ENCODE data around the gene ZC3H14. TPM values are rescaled to one million over a fixed set of nuclear protein-coding genes. Genes with fewer than 3 reads are reported as not detected.

Gene ZC3H14
- total RNA-seq, result 10 to 100 TPM; 34.0 to 49.5 (median 42.4) TPM

- Histone ChIP-seq H3K4me3 (peak within 1 kb of the TSS; percentile 80 to 95 (median 87)), H3K27ac (peak within 1 kb of the TSS; percentile 82 to 89 (median 88)), H3K36me3 (peaks cover 0 to 5% of the 10 kb centered on the region in 2 donors), H3K9me3 (no peaks in the 10 kb centered on the region), H3K4me1 (peaks cover 14 to 17% of the 10 kb centered on the region in 2 donors), H3K27me3 (no peaks in the 10 kb centered on the region)
- intact Hi-C loops (cut with DNase I; ENCODE audit: low total_unique reads), result no loop called here
- in situ Hi-C loops (cut with MboI; ENCODE audit: low sequenced_read_pairs in 4 of 4), result loop anchor here in 1 of 4 donors (25.0 kb wide), 1 partner anchor 1824 kb away; the partner anchor contains the start of gene CALM1
- no peak for TF ChIP-seq CTCF (IDR thresholded peaks at IDR 0.05 in 4 of 5, conservative IDR thresholded peaks at IDR 0.05 in 1 of 5)
- peak; percentile 69 to 70 for TF ChIP-seq POLR2A (IDR thresholded peaks at IDR 0.05)
- ATAC-seq (peak; percentile 95 to 96), DNase-seq (peak; percentile 54 to 73)
Observed at GRCh38 chr14:88562831-88563686, at the start of gene ZC3H14. Gene ZC3H14 (plus strand): TSS chr14:88563037. CDS start chr14:88563134, 97 bp downstream.

- intact Hi-C loops (cut with DNase I; ENCODE audit: low total_unique reads), result no loop called here
- no peak for ATAC-seq
Observed at GRCh38 chr14:88515499-88516221, 47.2 kb upstream of the ZC3H14 start.

GRCh38 chr14:88516861-88517357 is 45.9 kb upstream of the ZC3H14 start:
- Histone ChIP-seq H3K27me3 (no peaks in the 10 kb centered on the region), H3K4me1 (no peaks in the 10 kb centered on the region), H3K27ac (no peak overlapping the region), H3K36me3 (no peaks in the 10 kb centered on the region), H3K4me3 (no peak overlapping the region), H3K9me3 (no peaks in the 10 kb centered on the region)
- in situ Hi-C loops (cut with MboI; ENCODE audit: low sequenced_read_pairs in 4 of 4), result no loop called here
- DNase-seq (no peak), ATAC-seq (no peak)
- intact Hi-C loops (cut with DNase I; ENCODE audit: low total_unique reads), result no loop called here
- TF ChIP-seq CTCF (IDR thresholded peaks at IDR 0.05 in 4 of 5, conservative IDR thresholded peaks at IDR 0.05 in 1 of 5), result no peak
- no peak for TF ChIP-seq POLR2A (IDR thresholded peaks at IDR 0.05)

More at GRCh38 chr14:88515499-88516221, 47.2 kb upstream of the ZC3H14 start:
- Histone ChIP-seq H3K9me3 (no peaks in the 10 kb centered on the region), H3K27ac (no peak overlapping the region), H3K36me3 (no peaks in the 10 kb centered on the region), H3K4me1 (no peaks in the 10 kb centered on the region), H3K4me3 (no peak overlapping the region), H3K27me3 (no peaks in the 10 kb centered on the region)
- in situ Hi-C loops (cut with MboI; ENCODE audit: low sequenced_read_pairs in 4 of 4), result no loop called here
- TF ChIP-seq CTCF (IDR thresholded peaks at IDR 0.05 in 4 of 5, conservative IDR thresholded peaks at IDR 0.05 in 1 of 5), result no peak
- no peak for TF ChIP-seq POLR2A (IDR thresholded peaks at IDR 0.05)
- no peak for DNase-seq

- ATAC-seq (no peak), DNase-seq (no peak)
- Histone ChIP-seq H3K9me3 (no peaks in the 10 kb centered on the region), H3K27me3 (no peaks in the 10 kb centered on the region), H3K4me3 (no peak overlapping the region), H3K36me3 (no peaks in the 10 kb centered on the region), H3K27ac (no peak overlapping the region), H3K4me1 (no peaks in the 10 kb centered on the region)
- intact Hi-C loops (cut with DNase I; ENCODE audit: low total_unique reads) (no loop called here), in situ Hi-C loops (cut with MboI; ENCODE audit: low sequenced_read_pairs in 4 of 4) (no loop called here)
- TF ChIP-seq CTCF (IDR thresholded peaks at IDR 0.05 in 4 of 5, conservative IDR thresholded peaks at IDR 0.05 in 1 of 5), result no peak
- TF ChIP-seq POLR2A (IDR thresholded peaks at IDR 0.05), result no peak
Observed at GRCh38 chr14:88518592-88519512, 44.0 kb upstream of the ZC3H14 start.
